ENCODE measurements around the gene EPB42.

DNA sequence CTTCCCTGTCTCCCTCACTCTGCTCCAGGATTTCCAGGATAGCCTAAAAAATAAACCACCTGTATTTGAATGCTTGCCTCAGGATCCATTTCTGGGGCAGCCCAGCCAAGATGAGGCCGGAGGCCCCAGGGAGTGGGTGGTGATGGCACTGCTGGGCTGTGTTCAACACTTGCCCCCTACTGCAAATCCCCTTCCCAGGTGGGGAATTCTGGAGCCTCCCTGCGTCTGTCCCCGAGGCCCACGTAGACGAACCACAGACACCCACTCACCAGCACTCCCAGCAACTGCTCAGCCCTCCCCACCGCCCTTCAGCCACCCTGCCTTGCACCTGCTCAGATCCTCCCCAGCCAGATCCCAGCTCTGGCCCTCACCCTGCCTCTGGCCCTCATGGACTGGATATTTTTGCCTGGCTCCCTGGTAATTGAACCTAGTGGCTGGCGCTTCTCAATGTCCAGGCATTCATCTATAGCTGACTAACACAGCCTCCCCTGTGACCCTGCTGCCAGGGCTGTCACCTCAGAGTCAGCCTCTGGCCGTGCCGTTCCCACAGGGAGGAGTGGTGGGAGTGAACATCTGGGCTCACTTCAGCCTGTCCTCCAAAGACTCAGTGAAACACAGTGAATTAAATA is 17.1 kb upstream of the EPB42 start:
- TF ChIP-seq, protein P1, sequence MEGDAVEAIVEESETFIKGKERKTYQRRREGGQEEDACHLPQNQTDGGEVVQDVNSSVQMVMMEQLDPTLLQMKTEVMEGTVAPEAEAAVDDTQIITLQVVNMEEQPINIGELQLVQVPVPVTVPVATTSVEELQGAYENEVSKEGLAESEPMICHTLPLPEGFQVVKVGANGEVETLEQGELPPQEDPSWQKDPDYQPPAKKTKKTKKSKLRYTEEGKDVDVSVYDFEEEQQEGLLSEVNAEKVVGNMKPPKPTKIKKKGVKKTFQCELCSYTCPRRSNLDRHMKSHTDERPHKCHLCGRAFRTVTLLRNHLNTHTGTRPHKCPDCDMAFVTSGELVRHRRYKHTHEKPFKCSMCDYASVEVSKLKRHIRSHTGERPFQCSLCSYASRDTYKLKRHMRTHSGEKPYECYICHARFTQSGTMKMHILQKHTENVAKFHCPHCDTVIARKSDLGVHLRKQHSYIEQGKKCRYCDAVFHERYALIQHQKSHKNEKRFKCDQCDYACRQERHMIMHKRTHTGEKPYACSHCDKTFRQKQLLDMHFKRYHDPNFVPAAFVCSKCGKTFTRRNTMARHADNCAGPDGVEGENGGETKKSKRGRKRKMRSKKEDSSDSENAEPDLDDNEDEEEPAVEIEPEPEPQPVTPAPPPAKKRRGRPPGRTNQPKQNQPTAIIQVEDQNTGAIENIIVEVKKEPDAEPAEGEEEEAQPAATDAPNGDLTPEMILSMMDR (IDR thresholded peaks at IDR 0.05): no peak
- TF ChIP-seq EZH2 (IDR thresholded peaks at IDR 0.05; ENCODE audit: borderline replicate concordance, insufficient read depth, low read depth, low read length, poor library complexity, severe bottlenecking): no peak
